ENCODE measurements around the gene CDK14. TPM values are rescaled to one million over a fixed set of nuclear protein-coding genes. Genes with fewer than 3 reads are reported as not detected.
"Not testable (repeated sequence)": the region's sequence is repeated elsewhere in the genome, so short reads cannot be mapped to it uniquely, and the experiment has no call there.

CDK14 gene
- total RNA-seq, 2 donors from 2014 or later: 8.7 to 13.4 TPM

- H3K36me3 Mint-ChIP-seq (ENCODE audit: low read depth): no peaks in the 10 kb centered on the region
- Histone ChIP-seq H3K4me3 (ENCODE audit: low read length) (no peak overlapping the region), H3K4me1 (ENCODE audit: control insufficient read depth, insufficient read depth, low read length) (no peaks in the 10 kb centered on the region), H3K9ac (ENCODE audit: extremely low read depth, low read length, poor library complexity, severe bottlenecking) (no peak overlapping the region), H3K27ac (ENCODE audit: low read depth, low read length) (no peak overlapping the region), H3K9me3 (ENCODE audit: control insufficient read depth, low read length) (no peaks in the 10 kb centered on the region), H3K27me3 (ENCODE audit: control insufficient read depth, insufficient read depth, low read length, poor library complexity, severe bottlenecking) (no peaks in the 10 kb centered on the region), H3K36me3 (ENCODE audit: control insufficient read depth, insufficient read depth, low read length) (no peaks in the 10 kb centered on the region)
- no peak overlapping the region for H3K4me3 Mint-ChIP-seq
- H3K27ac Mint-ChIP-seq: no peak overlapping the region
- WGBS, 2 experiments (ENCODE audit: insufficient coverage in 1 of 2, insufficient read length in 1 of 2): 92 to 100% methylated on average over 2 of the region's 2 CpGs
- DNase-seq: no peak
- TF ChIP-seq, protein P1, sequence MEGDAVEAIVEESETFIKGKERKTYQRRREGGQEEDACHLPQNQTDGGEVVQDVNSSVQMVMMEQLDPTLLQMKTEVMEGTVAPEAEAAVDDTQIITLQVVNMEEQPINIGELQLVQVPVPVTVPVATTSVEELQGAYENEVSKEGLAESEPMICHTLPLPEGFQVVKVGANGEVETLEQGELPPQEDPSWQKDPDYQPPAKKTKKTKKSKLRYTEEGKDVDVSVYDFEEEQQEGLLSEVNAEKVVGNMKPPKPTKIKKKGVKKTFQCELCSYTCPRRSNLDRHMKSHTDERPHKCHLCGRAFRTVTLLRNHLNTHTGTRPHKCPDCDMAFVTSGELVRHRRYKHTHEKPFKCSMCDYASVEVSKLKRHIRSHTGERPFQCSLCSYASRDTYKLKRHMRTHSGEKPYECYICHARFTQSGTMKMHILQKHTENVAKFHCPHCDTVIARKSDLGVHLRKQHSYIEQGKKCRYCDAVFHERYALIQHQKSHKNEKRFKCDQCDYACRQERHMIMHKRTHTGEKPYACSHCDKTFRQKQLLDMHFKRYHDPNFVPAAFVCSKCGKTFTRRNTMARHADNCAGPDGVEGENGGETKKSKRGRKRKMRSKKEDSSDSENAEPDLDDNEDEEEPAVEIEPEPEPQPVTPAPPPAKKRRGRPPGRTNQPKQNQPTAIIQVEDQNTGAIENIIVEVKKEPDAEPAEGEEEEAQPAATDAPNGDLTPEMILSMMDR (conservative IDR thresholded peaks at IDR 0.05): no peak
- no peaks in the 10 kb centered on the region for H3K9me3 Mint-ChIP-seq
- no peaks in the 10 kb centered on the region for H3K4me1 Mint-ChIP-seq
- H3K27me3 Mint-ChIP-seq (ENCODE audit: insufficient read depth): no peaks in the 10 kb centered on the region
These were observed 327.4 kb downstream of the CDK14 start for GRCh38 chr7:90923541-90923997.

GRCh38 chr7:90928700-90929424 is 332.7 kb downstream of the CDK14 start:
- not testable (repeated sequence) for H3K4me1 Mint-ChIP-seq; H3K27me3 Mint-ChIP-seq (ENCODE audit: insufficient read depth); H3K27ac ChIP-seq (ENCODE audit: low read depth, low read length); H3K27me3 ChIP-seq (ENCODE audit: control insufficient read depth, insufficient read depth, low read length, poor library complexity, severe bottlenecking); H3K36me3 Mint-ChIP-seq (ENCODE audit: low read depth); H3K9me3 Mint-ChIP-seq; H3K27ac Mint-ChIP-seq; H3K4me3 Mint-ChIP-seq; H3K36me3 ChIP-seq (ENCODE audit: control insufficient read depth, insufficient read depth, low read length); H3K4me1 ChIP-seq (ENCODE audit: control insufficient read depth, insufficient read depth, low read length); H3K4me3 ChIP-seq (ENCODE audit: low read length); H3K9ac ChIP-seq (ENCODE audit: extremely low read depth, low read length, poor library complexity, severe bottlenecking); H3K9me3 ChIP-seq (ENCODE audit: control insufficient read depth, low read length)
- peak; percentile 71 for DNase-seq
- WGBS, 2 experiments (ENCODE audit: insufficient coverage in 1 of 2, insufficient read length in 1 of 2): 87 to 93% methylated on average over 7 to 13 of the region's 13 CpGs
- TF ChIP-seq, protein P1 (conservative IDR thresholded peaks at IDR 0.05): peak; percentile 53

GRCh38 chr7:90931986-90932916 is 336.1 kb downstream of the CDK14 start:
- Mint-ChIP-seq H3K9me3 (peaks cover 3% of the 10 kb centered on the region), H3K4me1 (no peaks in the 10 kb centered on the region), H3K27me3 (ENCODE audit: insufficient read depth) (no peaks in the 10 kb centered on the region), H3K4me3 (no peak overlapping the region), H3K27ac (no peak overlapping the region), H3K36me3 (ENCODE audit: low read depth) (no peaks in the 10 kb centered on the region)
- no peaks in the 10 kb centered on the region for H3K36me3 ChIP-seq (ENCODE audit: control insufficient read depth, insufficient read depth, low read length)
- H3K27me3 ChIP-seq (ENCODE audit: control insufficient read depth, insufficient read depth, low read length, poor library complexity, severe bottlenecking): no peaks in the 10 kb centered on the region
- TF ChIP-seq, protein P1 (conservative IDR thresholded peaks at IDR 0.05): no peak
- no peak overlapping the region for H3K27ac ChIP-seq (ENCODE audit: low read depth, low read length)
- WGBS, 2 experiments (ENCODE audit: insufficient coverage in 1 of 2, insufficient read length in 1 of 2): 86 to 95% methylated on average over 2 to 6 of the region's 6 CpGs
- no peak overlapping the region for H3K4me3 ChIP-seq (ENCODE audit: low read length)
- no peaks in the 10 kb centered on the region for H3K4me1 ChIP-seq (ENCODE audit: control insufficient read depth, insufficient read depth, low read length)
- DNase-seq: no peak
- no peaks in the 10 kb centered on the region for H3K9me3 ChIP-seq (ENCODE audit: control insufficient read depth, low read length)
- H3K9ac ChIP-seq (ENCODE audit: extremely low read depth, low read length, poor library complexity, severe bottlenecking): no peak overlapping the region
